ENCODE measurements around the gene ZCCHC17. TPM values are rescaled to one million over a fixed set of nuclear protein-coding genes. Genes with fewer than 3 reads are reported as not detected.
A peak's percentile ranks its signal among the peaks of the same experiment; 100 is the strongest.

ZCCHC17 gene
- polyA plus RNA-seq, 1 experiment = 72.9 TPM

DNA sequence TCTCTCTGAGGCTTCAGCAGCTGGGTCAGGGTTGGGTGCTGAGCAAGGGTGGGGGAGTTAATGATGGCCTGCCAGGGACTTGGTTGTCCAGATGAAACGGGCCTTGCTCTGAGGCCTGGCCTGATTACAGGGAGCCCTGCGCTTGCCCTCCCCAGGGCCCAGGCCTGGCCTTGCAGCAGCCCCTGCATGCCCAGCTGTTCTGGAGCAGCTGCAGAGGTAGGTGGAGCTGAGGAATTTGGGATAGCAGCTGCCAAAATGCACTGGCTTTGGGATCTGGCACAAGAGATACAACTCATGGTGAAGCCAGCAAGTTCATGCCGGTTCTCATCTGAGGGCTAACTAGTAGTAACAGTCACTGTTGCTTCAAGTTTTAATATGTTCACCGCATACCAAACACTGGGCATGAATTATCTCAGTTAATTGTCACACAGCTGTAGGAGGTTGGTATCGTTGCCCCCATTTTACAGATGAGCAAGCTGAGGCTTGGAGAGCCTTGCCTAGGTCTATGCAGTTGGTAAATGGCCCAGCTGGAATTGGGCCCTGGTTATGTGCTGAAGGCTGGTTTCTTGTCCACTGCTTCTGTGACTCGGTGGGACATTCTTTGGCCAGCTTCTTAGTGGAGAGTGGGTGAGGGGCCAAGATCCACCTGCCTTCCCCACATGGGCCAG is 108.9 kb downstream of the ZCCHC17 start:
- TF ChIP-seq CTCF (IDR thresholded peaks at IDR 0.05; ENCODE audit: low read depth, low read length) = no peak
- POLR2A ChIA-PET = no interaction called here
- Histone ChIP-seq H3K4me3 (ENCODE audit: low read depth, low read length) (no peak overlapping the region), H3K27ac (ENCODE audit: low read depth, low read length) (no peak overlapping the region), H3K9me3 (ENCODE audit: control insufficient read depth, insufficient read depth, low read length) (no peaks in the 10 kb centered on the region), H3K27me3 (ENCODE audit: control insufficient read depth, insufficient read depth, low read length) (no peaks in the 10 kb centered on the region)
- no peak for DNase-seq (ENCODE audit: low read depth, low spot score)
- CTCF ChIA-PET = interaction anchor here (0.5 to 2.6 kb wide), 4 partner anchors 11 to 1245 kb away, joined by 3 to 8 read pairs (median 3); partner anchors contain the start of gene RBBP4

- Histone ChIP-seq H3K9me3 (ENCODE audit: control insufficient read depth, insufficient read depth, low read length) (no peaks in the 10 kb centered on the region), H3K27ac (ENCODE audit: low read depth, low read length) (no peak overlapping the region), H3K27me3 (ENCODE audit: control insufficient read depth, insufficient read depth, low read length) (no peaks in the 10 kb centered on the region), H3K4me3 (ENCODE audit: low read depth, low read length) (no peak overlapping the region)
- no peak for DNase-seq (ENCODE audit: low read depth, low spot score)
- ChIA-PET CTCF (interaction anchor here (0.9 to 2.6 kb wide), 3 partner anchors 13 to 16 kb away, joined by 3 to 8 read pairs (median 3); no protein-coding TSS in a partner anchor), POLR2A (no interaction called here)
- no peak for TF ChIP-seq CTCF (IDR thresholded peaks at IDR 0.05; ENCODE audit: low read depth, low read length)
These were observed 110.3 kb downstream of the ZCCHC17 start for GRCh38 chr1:31407029-31407626.

GRCh38 chr1:31408788-31409318 is 112.0 kb downstream of the ZCCHC17 start:
- no peaks in the 10 kb centered on the region; the same call in 1 of the 2 replicates for H3K9me3 ChIP-seq (ENCODE audit: control insufficient read depth, insufficient read depth, low read length)
- ChIA-PET POLR2A (no interaction called here), CTCF (interaction anchor here (0.6 to 5.2 kb wide), 3 partner anchors 12 to 14 kb away, joined by 3 to 40 read pairs (median 20); no protein-coding TSS in a partner anchor)
- no peak for TF ChIP-seq CTCF (IDR thresholded peaks at IDR 0.05; ENCODE audit: low read depth, low read length)
- H3K27ac ChIP-seq (ENCODE audit: low read depth, low read length) = no peak overlapping the region
- no peaks in the 10 kb centered on the region for H3K27me3 ChIP-seq (ENCODE audit: control insufficient read depth, insufficient read depth, low read length)
- no peak overlapping the region for H3K4me3 ChIP-seq (ENCODE audit: low read depth, low read length)
- no peak for DNase-seq (ENCODE audit: low read depth, low spot score)

GRCh38 chr1:31409946-31410858 is 113.4 kb downstream of the ZCCHC17 start:
- Histone ChIP-seq H3K27me3 (ENCODE audit: control insufficient read depth, insufficient read depth, low read length) (no peaks in the 10 kb centered on the region), H3K9me3 (ENCODE audit: control insufficient read depth, insufficient read depth, low read length) (no peaks in the 10 kb centered on the region; the same call in 1 of the 2 replicates), H3K27ac (ENCODE audit: low read depth, low read length) (peak overlapping the region; percentile 52), H3K4me3 (ENCODE audit: low read depth, low read length) (no peak overlapping the region)
- no peak for DNase-seq (ENCODE audit: low read depth, low spot score)
- TF ChIP-seq CTCF (IDR thresholded peaks at IDR 0.05; ENCODE audit: low read depth, low read length) = no peak
- ChIA-PET CTCF (interaction anchor here (1.2 to 5.2 kb wide), 3 partner anchors 11 to 15 kb away, joined by 3 to 40 read pairs (median 20); no protein-coding TSS in a partner anchor), POLR2A (interaction anchor here (0.6 to 1.4 kb wide), 3 partner anchors 12 to 130 kb away, joined by 3 to 12 read pairs (median 8); no protein-coding TSS in a partner anchor)
